PC-9 (cell line): Measurements from ENCODE around the gene LCA5. TPM values are rescaled to one million over a fixed set of nuclear protein-coding genes. Genes with fewer than 3 reads are reported as not detected.

ENCODE experiments used
- BruUV-seq: library from RNA; stranded (reverse); fragments of 400-500 nt; replicated peaks from 2 replicates; lab custom pipeline; 2021; lab: Mats Ljungman, UMichigan
- CTCF ChIA-PET: fragments of 300-600 bp; sonication (Branson Sonifier 250); formaldehyde crosslinking; loops from one replicate; lab custom pipeline; 2022; ENCODE audit warnings: antibody characterized with exemption; lab: Charles Lee
- POLR2A ChIA-PET: fragments of 300-600 bp; sonication (Branson Sonifier 250); formaldehyde crosslinking; loops from one replicate; lab custom pipeline; 2022; ENCODE audit warnings: antibody characterized with exemption; ENCODE audit not compliant: unreplicated experiment; lab: Charles Lee
- DNase-seq, 2 experiments: peaks; one replicate each; pipeline versions ENCODE4 v3.0.0 to v3.0.0-alpha.2; 2015 to 2022; ENCODE audit warnings: mixed read lengths in 1 of 2
- H2AFZ ChIP-seq: fragments of 200-600 bp; sonication (generic); 2 replicates; pipeline ENCODE4 v1.8.1; 2017; ENCODE audit warnings: antibody characterized with exemption
- H3F3A ChIP-seq: fragments of 200-600 bp; sonication (generic); 2 replicates; pipeline ENCODE4 v1.8.1; 2017; ENCODE audit warnings: antibody characterized with exemption, mild to moderate bottlenecking, low read depth; ENCODE audit not compliant: insufficient read depth
- H3K27ac ChIP-seq: fragments of 200-600 bp; sonication (generic); 2 replicates; pipeline ENCODE4 v1.6.1; 2016; ENCODE audit warnings: mixed run types
- H3K27me3 ChIP-seq: fragments of 200-600 bp; sonication (generic); 2 replicates; pipeline ENCODE4 v1.6.1; 2016; ENCODE audit warnings: low read depth, mixed run types; ENCODE audit not compliant: insufficient read depth
- H3K36me3 ChIP-seq: fragments of 200-600 bp; sonication (generic); 2 replicates; pipeline ENCODE4 v1.6.1; 2016; ENCODE audit warnings: low read depth, mixed run types
- H3K4me1 ChIP-seq: fragments of 200-600 bp; sonication (generic); replicated peaks from 2 replicates; pipeline ENCODE4 v1.6.1; 2016; ENCODE audit warnings: mixed run types; ENCODE audit not compliant: insufficient read depth
- H3K4me2 ChIP-seq: fragments of 200-600 bp; sonication (generic); 2 replicates; pipeline ENCODE4 v1.6.1; 2017; ENCODE audit warnings: mixed run types
- H3K4me3 ChIP-seq: fragments of 200-600 bp; sonication (generic); 2 replicates; pipeline ENCODE4 v1.6.1; 2016; ENCODE audit warnings: mixed run types
- H3K79me2 ChIP-seq: fragments of 200-600 bp; sonication (generic); 2 replicates; pipeline ENCODE4 v1.6.1; 2017; ENCODE audit warnings: low read depth, mixed run types
- H3K9me2 ChIP-seq: fragments of 200-600 bp; sonication (generic); 2 replicates; pipeline ENCODE4 v1.8.1; 2017; ENCODE audit warnings: mild to moderate bottlenecking; ENCODE audit not compliant: insufficient read depth
- H3K9me3 ChIP-seq: fragments of 200-600 bp; sonication (generic); 2 replicates; pipeline ENCODE4 v1.8.1; 2016; ENCODE audit warnings: low read depth; ENCODE audit not compliant: insufficient read depth
- H4K20me1 ChIP-seq: fragments of 200-600 bp; sonication (generic); 2 replicates; pipeline ENCODE4 v1.8.1; 2017; ENCODE audit not compliant: insufficient read depth
- EZH2 ChIP-seq: fragments of 200-600 bp; sonication (generic); IDR thresholded peaks from 2 replicates; pipeline ENCODE4 v1.8.0; 2017; ENCODE audit warnings: antibody characterized with exemption, low read depth
- intact Hi-C: fragments of 100-400 bp; cut with micrococcal nuclease; formaldehyde crosslinking; loops from one replicate; pipeline ENCODE4 v1.10.0; 2022; ENCODE audit not compliant: unreplicated experiment
- total RNA-seq: library from RNA; stranded (reverse); gene quantifications from 2 replicates; pipeline ENCODE4 v1.2.3, GENCODE V29; 2021
- TF ChIP-seq, protein P1 (sequence below): fragments of 200-600 bp; sonication (generic); conservative IDR thresholded peaks from 2 replicates; pipeline ENCODE4 v1.6.1; 2017; ENCODE audit warnings: mixed run types, antibody characterized with exemption, mild to moderate bottlenecking, moderate library complexity

Gene LCA5
- total RNA-seq, 1 experiment from 2014 or later, result 5.4 TPM

DNA sequence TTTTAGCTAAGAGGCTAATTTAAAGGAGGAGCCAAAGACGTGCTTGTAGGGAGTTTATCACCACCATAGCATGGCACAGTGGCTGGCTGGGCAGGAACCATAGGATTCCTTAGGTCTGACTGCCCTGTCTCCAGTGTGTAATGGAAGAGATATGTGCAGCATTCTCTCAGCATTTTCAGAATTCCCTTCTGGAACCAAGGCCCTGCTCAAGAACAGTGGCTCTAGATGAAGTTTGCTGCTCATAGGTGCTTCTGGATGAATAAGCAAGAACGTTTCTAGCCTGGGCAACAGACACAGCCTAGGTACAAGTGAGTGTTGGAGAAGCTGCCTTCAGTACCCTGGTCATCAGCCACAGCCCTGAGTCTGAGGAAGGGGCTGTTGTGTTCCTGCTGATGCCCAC lies 69.1 kb downstream of the LCA5 start:
- Histone ChIP-seq H3F3A (0 out of 2 replicates have a peak, but pooled peaks cover 8% of the 10 kb centered on the region), H3K4me3 (no peak overlapping the region), H3K4me2 (0 out of 2 replicates have a peak overlapping the region, but pooled peaks have one; percentile 19), H3K9me2 (no peaks in the 10 kb centered on the region), H2AFZ (no peak overlapping the region), H3K9me3 (no peaks in the 10 kb centered on the region; the same call in 1 of the 2 replicates), H3K27me3 (no peaks in the 10 kb centered on the region), H4K20me1 (no peaks in the 10 kb centered on the region), H3K27ac (no peak overlapping the region), H3K4me1 (peaks cover 14% of the 10 kb centered on the region), H3K36me3 (no peaks in the 10 kb centered on the region), H3K79me2 (no peaks in the 10 kb centered on the region)
- BruUV-seq, result no TSS peak
- POLR2A ChIA-PET, result no interaction called here
- intact Hi-C loops, result loop anchor here (5.0 kb wide), 2 partner anchors 69 to 244 kb away; partner anchors contain the start of gene LCA5
- CTCF ChIA-PET, result no interaction called here
- peak in 1 of 2 experiments; percentile 29 for DNase-seq
- TF ChIP-seq, protein P1, sequence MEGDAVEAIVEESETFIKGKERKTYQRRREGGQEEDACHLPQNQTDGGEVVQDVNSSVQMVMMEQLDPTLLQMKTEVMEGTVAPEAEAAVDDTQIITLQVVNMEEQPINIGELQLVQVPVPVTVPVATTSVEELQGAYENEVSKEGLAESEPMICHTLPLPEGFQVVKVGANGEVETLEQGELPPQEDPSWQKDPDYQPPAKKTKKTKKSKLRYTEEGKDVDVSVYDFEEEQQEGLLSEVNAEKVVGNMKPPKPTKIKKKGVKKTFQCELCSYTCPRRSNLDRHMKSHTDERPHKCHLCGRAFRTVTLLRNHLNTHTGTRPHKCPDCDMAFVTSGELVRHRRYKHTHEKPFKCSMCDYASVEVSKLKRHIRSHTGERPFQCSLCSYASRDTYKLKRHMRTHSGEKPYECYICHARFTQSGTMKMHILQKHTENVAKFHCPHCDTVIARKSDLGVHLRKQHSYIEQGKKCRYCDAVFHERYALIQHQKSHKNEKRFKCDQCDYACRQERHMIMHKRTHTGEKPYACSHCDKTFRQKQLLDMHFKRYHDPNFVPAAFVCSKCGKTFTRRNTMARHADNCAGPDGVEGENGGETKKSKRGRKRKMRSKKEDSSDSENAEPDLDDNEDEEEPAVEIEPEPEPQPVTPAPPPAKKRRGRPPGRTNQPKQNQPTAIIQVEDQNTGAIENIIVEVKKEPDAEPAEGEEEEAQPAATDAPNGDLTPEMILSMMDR, result no peak
- TF ChIP-seq EZH2, result no peak

DNA sequence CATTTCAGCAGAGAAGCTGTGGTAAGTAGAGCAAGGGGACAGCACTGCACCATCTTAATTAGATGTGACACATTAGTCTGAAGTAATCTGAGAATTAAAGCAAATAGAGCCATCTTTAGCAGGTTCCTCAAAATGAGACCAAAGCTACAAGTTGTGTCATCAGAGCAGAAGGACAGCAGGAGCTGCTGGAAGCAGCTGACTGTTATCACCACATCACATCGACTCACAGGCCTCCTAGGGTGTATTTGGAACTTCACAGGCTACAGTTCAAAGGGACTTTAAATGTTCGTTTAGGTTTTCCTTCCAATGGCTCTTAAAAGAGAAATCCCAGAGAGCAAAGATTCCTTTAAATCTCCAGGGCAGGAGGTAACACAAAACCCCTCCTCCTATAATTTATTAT lies 69.5 kb downstream of the LCA5 start:
- 0 out of 2 replicates have a peak overlapping the region, but pooled peaks have one; percentile 19 for H3K4me2 ChIP-seq
- DNase-seq, result no peak
- ChIA-PET POLR2A (no interaction called here), CTCF (no interaction called here)
- TF ChIP-seq EZH2, result no peak
- TF ChIP-seq, protein P1, result no peak
- no peak overlapping the region for H3K27ac ChIP-seq
- no peaks in the 10 kb centered on the region for H3K9me2 ChIP-seq
- no peaks in the 10 kb centered on the region for H3K36me3 ChIP-seq
- H2AFZ ChIP-seq, result no peak overlapping the region
- intact Hi-C loops, result loop anchor here (2.0 to 5.0 kb wide), 4 partner anchors 70 to 389 kb away; partner anchors contain the start of genes LCA5 and PHIP
- peaks cover 18% of the 10 kb centered on the region for H3K4me1 ChIP-seq
- no peaks in the 10 kb centered on the region; the same call in 1 of the 2 replicates for H3K9me3 ChIP-seq
- BruUV-seq, result no TSS peak
- H3F3A ChIP-seq, result 0 out of 2 replicates have a peak, but pooled peaks cover 8% of the 10 kb centered on the region
- H4K20me1 ChIP-seq, result no peaks in the 10 kb centered on the region
- no peaks in the 10 kb centered on the region for H3K79me2 ChIP-seq
- no peaks in the 10 kb centered on the region for H3K27me3 ChIP-seq
- H3K4me3 ChIP-seq, result no peak overlapping the region

DNA sequence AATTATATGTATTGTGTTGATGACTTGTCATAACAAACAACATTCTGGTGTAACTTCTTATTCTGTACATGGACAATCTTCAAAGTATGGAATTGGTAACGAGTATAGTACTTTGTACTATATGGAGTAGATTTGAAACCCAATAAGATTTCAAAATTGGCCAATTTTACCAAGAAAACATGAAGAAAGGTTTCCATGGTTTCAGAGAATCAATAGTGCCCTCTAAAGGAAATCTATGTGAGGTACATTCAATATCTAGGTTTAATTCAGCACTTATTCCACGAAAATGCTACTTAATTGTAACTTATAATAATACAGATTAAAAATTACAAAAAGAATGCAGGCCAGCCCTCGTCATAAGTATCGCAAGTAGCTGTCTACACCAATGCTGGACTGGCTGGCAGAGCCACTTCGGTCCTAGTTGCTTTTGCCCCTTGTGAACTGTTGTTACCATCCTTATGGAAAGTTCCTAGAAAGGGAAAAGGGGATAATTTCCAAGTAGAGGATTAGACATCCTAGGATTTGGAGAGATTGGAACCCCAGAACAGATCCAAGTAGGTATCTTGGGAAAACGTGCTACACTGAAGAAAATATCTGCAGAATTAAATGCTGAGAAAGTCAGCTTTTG lies 70.9 kb downstream of the LCA5 start:
- no peaks in the 10 kb centered on the region; the same call in 1 of the 2 replicates for H3K9me3 ChIP-seq
- H3K4me2 ChIP-seq, result no peak overlapping the region
- DNase-seq, result no peak
- H3K79me2 ChIP-seq, result no peaks in the 10 kb centered on the region
- no peaks in the 10 kb centered on the region for H3K36me3 ChIP-seq
- ChIA-PET CTCF (no interaction called here), POLR2A (interaction anchor here (0.6 kb wide), 1 partner anchor 15 kb away, joined by 5 read pairs; no protein-coding TSS in a partner anchor)
- H3K9me2 ChIP-seq, result no peaks in the 10 kb centered on the region
- intact Hi-C loops, result loop anchor here (2.0 to 5.0 kb wide), 4 partner anchors 71 to 388 kb away; partner anchors contain the start of genes LCA5 and PHIP
- H3K4me3 ChIP-seq, result no peak overlapping the region
- H3F3A ChIP-seq, result 0 out of 2 replicates have a peak, but pooled peaks cover 8% of the 10 kb centered on the region
- no TSS peak for BruUV-seq
- no peak overlapping the region for H2AFZ ChIP-seq
- no peaks in the 10 kb centered on the region for H4K20me1 ChIP-seq
- no peaks in the 10 kb centered on the region for H3K27me3 ChIP-seq
- no peak overlapping the region for H3K27ac ChIP-seq
- peaks cover 18% of the 10 kb centered on the region for H3K4me1 ChIP-seq
- no peak for TF ChIP-seq EZH2
- TF ChIP-seq, protein P1, result peak; percentile 71
